Sigmoid colon (tissue), 4 donors: ENCODE data around the gene SEC24B.

Experiments used
- POLR2A ChIP-seq, 2 donors: fragments of 450-650 bp; IDR thresholded peaks; one replicate each; pipeline ENCODE4 v1.6.1; 2016; ENCODE audit warnings: antibody characterized with exemption in 2 of 2, mild to moderate bottlenecking in 2 of 2, moderate library complexity in 2 of 2
- POLR2AphosphoS5 ChIP-seq, 4 donors: sonication (generic); formaldehyde crosslinking; IDR thresholded peaks; one replicate each; pipeline ENCODE4 v1.6.1; 2017; ENCODE audit warnings: antibody characterized with exemption in 4 of 4
- TF ChIP-seq, protein P1 (sequence below), 4 experiments: fragments of 450-650 bp in 3 of 4; fragments of 200-600 bp in 1 of 4; IDR thresholded peaks; one replicate each; pipeline ENCODE4 v1.5.1; 2016 to 2019; ENCODE audit warnings: antibody characterized with exemption in 4 of 4, mild to moderate bottlenecking in 3 of 4, moderate library complexity in 2 of 4

GRCh38 chr4:109574931-109575804 is 141.6 kb downstream of the SEC24B start:
- TF ChIP-seq, protein P1, sequence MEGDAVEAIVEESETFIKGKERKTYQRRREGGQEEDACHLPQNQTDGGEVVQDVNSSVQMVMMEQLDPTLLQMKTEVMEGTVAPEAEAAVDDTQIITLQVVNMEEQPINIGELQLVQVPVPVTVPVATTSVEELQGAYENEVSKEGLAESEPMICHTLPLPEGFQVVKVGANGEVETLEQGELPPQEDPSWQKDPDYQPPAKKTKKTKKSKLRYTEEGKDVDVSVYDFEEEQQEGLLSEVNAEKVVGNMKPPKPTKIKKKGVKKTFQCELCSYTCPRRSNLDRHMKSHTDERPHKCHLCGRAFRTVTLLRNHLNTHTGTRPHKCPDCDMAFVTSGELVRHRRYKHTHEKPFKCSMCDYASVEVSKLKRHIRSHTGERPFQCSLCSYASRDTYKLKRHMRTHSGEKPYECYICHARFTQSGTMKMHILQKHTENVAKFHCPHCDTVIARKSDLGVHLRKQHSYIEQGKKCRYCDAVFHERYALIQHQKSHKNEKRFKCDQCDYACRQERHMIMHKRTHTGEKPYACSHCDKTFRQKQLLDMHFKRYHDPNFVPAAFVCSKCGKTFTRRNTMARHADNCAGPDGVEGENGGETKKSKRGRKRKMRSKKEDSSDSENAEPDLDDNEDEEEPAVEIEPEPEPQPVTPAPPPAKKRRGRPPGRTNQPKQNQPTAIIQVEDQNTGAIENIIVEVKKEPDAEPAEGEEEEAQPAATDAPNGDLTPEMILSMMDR (IDR thresholded peaks at IDR 0.05) = no peak
- no peak for TF ChIP-seq POLR2A (IDR thresholded peaks at IDR 0.05)
- TF ChIP-seq POLR2AphosphoS5 (IDR thresholded peaks at IDR 0.05) = no peak
